DOHH2 (cell line): ENCODE data around the gene PDCD10.

ENCODE experiments used
- H3F3A ChIP-seq: fragments of 200-600 bp; sonication (generic), shearing (Covaris generic); 2 replicates; pipeline ENCODE4 v1.6.0; 2016; ENCODE audit warnings: antibody characterized with exemption, mild to moderate bottlenecking; ENCODE audit not compliant: control insufficient read depth, insufficient read depth
- H3K27ac ChIP-seq: fragments of 200-600 bp; sonication (generic); 2 replicates; pipeline ENCODE4 v1.5.1; 2014; ENCODE audit warnings: low read depth, mild to moderate bottlenecking, low read length, moderate library complexity
- H3K27me3 ChIP-seq: fragments of 200-600 bp; sonication (generic); 2 replicates; pipeline ENCODE4 v1.6.1; 2014; ENCODE audit warnings: mild to moderate bottlenecking, low read length, mixed read lengths; ENCODE audit not compliant: control insufficient read depth
- H3K36me3 ChIP-seq: fragments of 200-600 bp; sonication (generic); 2 replicates; pipeline ENCODE4 v1.6.1; 2014; ENCODE audit warnings: mild to moderate bottlenecking, low read length, moderate library complexity, mixed read lengths; ENCODE audit not compliant: control insufficient read depth
- H3K4me1 ChIP-seq: fragments of 200-600 bp; sonication (generic); 2 replicates; pipeline ENCODE4 v1.6.1; 2014; ENCODE audit warnings: mild to moderate bottlenecking, low read length, mixed read lengths; ENCODE audit not compliant: control insufficient read depth
- H3K4me2 ChIP-seq: fragments of 200-600 bp; sonication (generic); 2 replicates; pipeline ENCODE4 v1.6.0; 2014; ENCODE audit warnings: mild to moderate bottlenecking, low read length, moderate library complexity
- H3K4me3 ChIP-seq: fragments of 200-600 bp; sonication (generic); 2 replicates; pipeline ENCODE4 v1.5.1; 2014; ENCODE audit warnings: mild to moderate bottlenecking, low read length, mixed read lengths
- H3K79me2 ChIP-seq: fragments of 200-600 bp; sonication (generic); 2 replicates; pipeline ENCODE4 v1.6.1; 2014; ENCODE audit warnings: mild to moderate bottlenecking, low read length, mixed read lengths; ENCODE audit not compliant: control insufficient read depth
- H3K9me2 ChIP-seq: fragments of 200-600 bp; sonication (generic); replicated peaks from 2 replicates; pipeline ENCODE4 v1.6.1; 2014; ENCODE audit warnings: mild to moderate bottlenecking, low read length, mixed read lengths; ENCODE audit not compliant: control insufficient read depth
- H3K9me3 ChIP-seq: fragments of 200-600 bp; sonication (generic); 2 replicates; pipeline ENCODE4 v1.6.1; 2014; ENCODE audit warnings: antibody characterized with exemption, low read length, mixed read lengths; ENCODE audit not compliant: control insufficient read depth, insufficient read depth
- H4K20me1 ChIP-seq: fragments of 200-600 bp; sonication (generic); 2 replicates; pipeline ENCODE4 v1.6.0; 2014; ENCODE audit warnings: low read depth, mild to moderate bottlenecking, antibody characterized with exemption, low read length, moderate library complexity; ENCODE audit not compliant: control insufficient read depth, insufficient read depth
- EZH2phosphoT487 ChIP-seq: fragments of 200-600 bp; sonication (generic); IDR thresholded peaks from 2 replicates; pipeline ENCODE4 v1.6.1; 2017; ENCODE audit warnings: borderline replicate concordance, mild to moderate bottlenecking, antibody characterized with exemption, low read length, moderate library complexity, mixed read lengths
- TF ChIP-seq, protein P1 (sequence below): fragments of 200-600 bp; sonication (generic); IDR thresholded peaks from one replicate; pipeline ENCODE4 v1.5.1; 2014; ENCODE audit warnings: antibody characterized with exemption, mild to moderate bottlenecking, low read depth, low read length; ENCODE audit not compliant: poor library complexity, severe bottlenecking

Gene PDCD10

DNA sequence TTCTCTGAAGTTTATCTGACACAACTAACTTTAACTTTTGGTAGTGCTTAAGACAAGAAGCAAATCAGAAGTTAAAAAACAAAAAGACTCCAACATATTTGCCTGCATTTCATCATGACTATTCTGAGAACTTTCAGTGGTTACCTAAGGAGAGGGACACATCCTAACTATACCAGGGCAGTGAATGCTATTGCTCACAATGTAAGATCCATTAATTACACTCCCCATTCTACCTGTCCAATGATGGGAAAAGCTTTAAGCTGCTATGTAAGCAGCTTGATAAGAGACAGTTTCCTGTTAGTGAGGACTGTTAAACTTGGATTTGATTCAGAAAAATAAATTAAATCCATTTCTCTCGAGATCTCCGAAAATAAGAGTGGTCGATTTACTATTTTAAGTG, 38.3 kb upstream of the PDCD10 start:
- H3K27ac ChIP-seq, result peak overlapping the region; percentile 80

DNA sequence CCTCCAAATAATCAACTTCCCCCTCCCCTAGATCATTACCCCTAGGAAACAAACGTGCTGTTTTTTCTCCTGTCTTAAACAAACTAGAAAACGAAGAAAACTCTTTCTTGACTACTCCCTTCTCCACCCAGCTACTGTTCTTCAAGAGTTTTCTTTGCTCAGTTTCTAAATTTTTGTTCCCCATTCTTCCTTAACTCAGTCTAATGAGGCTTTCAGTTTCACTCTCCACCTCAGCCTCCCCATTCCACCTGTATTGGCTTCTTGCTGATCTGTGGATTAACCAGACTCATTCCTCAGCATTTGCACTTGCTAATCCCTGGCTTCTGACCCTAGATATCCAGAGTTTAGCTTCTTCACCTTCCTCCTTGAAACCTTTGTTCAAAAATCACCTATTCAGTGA, 27.6 kb upstream of the PDCD10 start:
- H3K9me3 ChIP-seq, result no peaks in the 10 kb centered on the region
- no peaks in the 10 kb centered on the region for H3K9me2 ChIP-seq
- no peak overlapping the region for H3K4me3 ChIP-seq
- TF ChIP-seq, protein P1, sequence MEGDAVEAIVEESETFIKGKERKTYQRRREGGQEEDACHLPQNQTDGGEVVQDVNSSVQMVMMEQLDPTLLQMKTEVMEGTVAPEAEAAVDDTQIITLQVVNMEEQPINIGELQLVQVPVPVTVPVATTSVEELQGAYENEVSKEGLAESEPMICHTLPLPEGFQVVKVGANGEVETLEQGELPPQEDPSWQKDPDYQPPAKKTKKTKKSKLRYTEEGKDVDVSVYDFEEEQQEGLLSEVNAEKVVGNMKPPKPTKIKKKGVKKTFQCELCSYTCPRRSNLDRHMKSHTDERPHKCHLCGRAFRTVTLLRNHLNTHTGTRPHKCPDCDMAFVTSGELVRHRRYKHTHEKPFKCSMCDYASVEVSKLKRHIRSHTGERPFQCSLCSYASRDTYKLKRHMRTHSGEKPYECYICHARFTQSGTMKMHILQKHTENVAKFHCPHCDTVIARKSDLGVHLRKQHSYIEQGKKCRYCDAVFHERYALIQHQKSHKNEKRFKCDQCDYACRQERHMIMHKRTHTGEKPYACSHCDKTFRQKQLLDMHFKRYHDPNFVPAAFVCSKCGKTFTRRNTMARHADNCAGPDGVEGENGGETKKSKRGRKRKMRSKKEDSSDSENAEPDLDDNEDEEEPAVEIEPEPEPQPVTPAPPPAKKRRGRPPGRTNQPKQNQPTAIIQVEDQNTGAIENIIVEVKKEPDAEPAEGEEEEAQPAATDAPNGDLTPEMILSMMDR, result no peak
- H3K36me3 ChIP-seq, result no peaks in the 10 kb centered on the region
- no peak overlapping the region for H3K27ac ChIP-seq
- H3K27me3 ChIP-seq, result no peaks in the 10 kb centered on the region
- H3K4me1 ChIP-seq, result peaks cover 4% of the 10 kb centered on the region; the same call in 1 of the 2 replicates
- no peaks in the 10 kb centered on the region for H3K79me2 ChIP-seq
- H3K4me2 ChIP-seq, result no peak overlapping the region
- no peaks in the 10 kb centered on the region for H4K20me1 ChIP-seq
- no peaks in the 10 kb centered on the region for H3F3A ChIP-seq

More for the DNA sequence above, 38.3 kb upstream of the PDCD10 start:
- H3K4me1 ChIP-seq, result peaks cover 48% of the 10 kb centered on the region
- H3K9me3 ChIP-seq, result peaks cover 10% of the 10 kb centered on the region; the same call in 1 of the 2 replicates
- no peaks in the 10 kb centered on the region for H3K9me2 ChIP-seq
- no peaks in the 10 kb centered on the region for H3K27me3 ChIP-seq
- H4K20me1 ChIP-seq, result no peaks in the 10 kb centered on the region
- no peak for TF ChIP-seq EZH2phosphoT487
- TF ChIP-seq, protein P1, result no peak
- H3K4me3 ChIP-seq, result peak overlapping the region; percentile 61
- H3F3A ChIP-seq, result peaks cover 13% of the 10 kb centered on the region
- peak overlapping the region; percentile 76 for H3K4me2 ChIP-seq
- H3K36me3 ChIP-seq, result no peaks in the 10 kb centered on the region
- H3K79me2 ChIP-seq, result no peaks in the 10 kb centered on the region

GRCh38 chr3:167761302-167761701, 26.6 kb upstream of the PDCD10 start:
- no peaks in the 10 kb centered on the region for H3K27me3 ChIP-seq
- no peaks in the 10 kb centered on the region for H3F3A ChIP-seq
- H3K4me3 ChIP-seq, result no peak overlapping the region
- H3K4me1 ChIP-seq, result no peaks in the 10 kb centered on the region
- no peaks in the 10 kb centered on the region for H3K79me2 ChIP-seq
- H3K9me2 ChIP-seq, result no peaks in the 10 kb centered on the region
- TF ChIP-seq, protein P1, result no peak
- TF ChIP-seq EZH2phosphoT487, result no peak
- H3K36me3 ChIP-seq, result no peaks in the 10 kb centered on the region
- H3K27ac ChIP-seq, result no peak overlapping the region
- no peaks in the 10 kb centered on the region for H4K20me1 ChIP-seq
- H3K9me3 ChIP-seq, result no peaks in the 10 kb centered on the region
- H3K4me2 ChIP-seq, result no peak overlapping the region
